DND-41 (cell line): ENCODE results near the gene SAMD4A.

Source experiments
- ATAC-seq: fragments of 200-7000 bp; cut with Tn5 transposase; 3 replicates; pipeline ENCODE4 v1.9.1; 2021; ENCODE audit warnings: low read depth; ENCODE audit not compliant: insufficient read depth
- DNase-seq: peaks from one replicate; pipeline ENCODE4 v3.0.0-alpha.2; 2020
- H2AFZ ChIP-seq: 2 replicates; pipeline ENCODE4 v1.6.0; 2012; ENCODE audit warnings: low read depth, low read length
- H3K27ac ChIP-seq: 2 replicates; pipeline ENCODE4 v1.5.1; 2012; ENCODE audit warnings: low read length, inconsistent platforms
- H3K27me3 ChIP-seq: fragments of 200-600 bp; sonication (generic); 2 replicates; pipeline ENCODE4 v1.6.0; 2012; ENCODE audit warnings: low read length, mild to moderate bottlenecking, inconsistent platforms; ENCODE audit not compliant: insufficient read depth, poor library complexity
- H3K36me3 ChIP-seq: 2 replicates; pipeline ENCODE4 v1.5.1; 2012; ENCODE audit warnings: low read length, inconsistent platforms; ENCODE audit not compliant: insufficient read depth
- H3K4me1 ChIP-seq: 2 replicates; pipeline ENCODE4 v1.5.1; 2012; ENCODE audit warnings: mild to moderate bottlenecking, low read length; ENCODE audit not compliant: insufficient read depth
- H3K4me2 ChIP-seq: 2 replicates; pipeline ENCODE4 v1.6.0; 2012; ENCODE audit warnings: mild to moderate bottlenecking, moderate library complexity, low read length, inconsistent platforms; ENCODE audit not compliant: insufficient read depth
- H3K4me3 ChIP-seq, 2 experiments: fragments of 200-600 bp in 1 of 2; shearing (Covaris generic) in 1 of 2; 2 replicates each; pipeline ENCODE4 v1.5.1; 2012 to 2016; ENCODE audit warnings: inconsistent platforms in 2 of 2, low read length in 2 of 2, mild to moderate bottlenecking in 2 of 2, low read depth in 1 of 2, moderate library complexity in 1 of 2
- H3K79me2 ChIP-seq: 2 replicates; pipeline ENCODE4 v1.6.0; 2012; ENCODE audit warnings: low read length, inconsistent platforms; ENCODE audit not compliant: insufficient read depth
- H3K9ac ChIP-seq: 2 replicates; pipeline ENCODE4 v1.6.0; 2012; ENCODE audit warnings: low read depth, mild to moderate bottlenecking, inconsistent platforms, low read length, moderate library complexity
- H3K9me3 ChIP-seq: 2 replicates; pipeline ENCODE4 v1.5.1; 2012; ENCODE audit warnings: low read length, moderate library complexity, mild to moderate bottlenecking, inconsistent platforms; ENCODE audit not compliant: insufficient read depth, severe bottlenecking
- H4K20me1 ChIP-seq: 2 replicates; pipeline ENCODE4 v1.6.0; 2012; ENCODE audit warnings: low read length; ENCODE audit not compliant: insufficient read depth
- CTCF ChIP-seq: IDR thresholded peaks from 2 replicates; pipeline ENCODE4 v1.5.1; 2012; ENCODE audit warnings: borderline replicate concordance, low read length, moderate library complexity, mild to moderate bottlenecking; ENCODE audit not compliant: poor library complexity, severe bottlenecking; ENCODE audit errors: extremely low read depth
- EZH2 ChIP-seq: IDR thresholded peaks from 3 replicates; pipeline ENCODE4 v1.6.1; 2012; ENCODE audit warnings: borderline replicate concordance, low read depth, mild to moderate bottlenecking, moderate library complexity, low read length, inconsistent platforms; ENCODE audit not compliant: severe bottlenecking

Gene SAMD4A

GRCh38 chr14:54727929-54728328 lies 161.0 kb downstream of the SAMD4A start:
- Histone ChIP-seq H3K4me1 (peaks cover 5% of the 10 kb centered on the region), H3K36me3 (no peaks in the 10 kb centered on the region), H2AFZ (no peak overlapping the region), H3K4me2 (no peak overlapping the region), H3K27ac (no peak overlapping the region), H3K79me2 (no peaks in the 10 kb centered on the region), H3K4me3 (no peak overlapping the region), H3K27me3 (peaks cover 40% of the 10 kb centered on the region), H3K9ac (no peak overlapping the region), H4K20me1 (no peaks in the 10 kb centered on the region), H3K9me3 (no peaks in the 10 kb centered on the region)
- no peak for ATAC-seq
- TF ChIP-seq CTCF (no peak), EZH2 (no peak)
- DNase-seq, result no peak

GRCh38 chr14:54728700-54729527 lies 162.0 kb downstream of the SAMD4A start:
- Histone ChIP-seq H3K79me2 (no peaks in the 10 kb centered on the region), H2AFZ (no peak overlapping the region), H3K36me3 (no peaks in the 10 kb centered on the region), H3K4me3 (no peak overlapping the region), H3K27ac (no peak overlapping the region), H4K20me1 (no peaks in the 10 kb centered on the region), H3K4me1 (peaks cover 5% of the 10 kb centered on the region), H3K9me3 (no peaks in the 10 kb centered on the region), H3K9ac (no peak overlapping the region), H3K4me2 (no peak overlapping the region), H3K27me3 (peaks cover 42% of the 10 kb centered on the region)
- DNase-seq, result no peak
- ATAC-seq, result no peak
- no peak for TF ChIP-seq EZH2
- TF ChIP-seq CTCF, result no peak

- Histone ChIP-seq H3K4me2 (peak overlapping the region; percentile 47; the same call in 1 of the 2 replicates), H2AFZ (peak overlapping the region; percentile 53; the same call in 1 of the 2 replicates), H3K4me1 (peaks cover 5% of the 10 kb centered on the region), H3K27ac (no peak overlapping the region), H3K36me3 (no peaks in the 10 kb centered on the region), H3K4me3 (0 out of 4 replicates have a peak overlapping the region, but pooled peaks of 1 of the 2 experiments have one; percentile 30), H3K9ac (no peak overlapping the region), H3K27me3 (peaks cover 54% of the 10 kb centered on the region), H3K9me3 (no peaks in the 10 kb centered on the region), H3K79me2 (no peaks in the 10 kb centered on the region), H4K20me1 (no peaks in the 10 kb centered on the region)
- ATAC-seq (peak; percentile 47; the same call in 2 of the 3 replicates), DNase-seq (no peak)
- TF ChIP-seq CTCF (no peak), EZH2 (no peak)
These were observed 163.4 kb downstream of the SAMD4A start for GRCh38 chr14:54730156-54730961.
